Esophagus muscularis mucosa (tissue), 3 donors: ENCODE results near the gene AJAP1.

Experiments
- CTCF ChIP-seq, 3 experiments: fragments of 200-600 bp in 2 of 3; fragments of 450-650 bp in 1 of 3; sonication (generic) in 2 of 3; IDR thresholded peaks; one replicate each; pipeline ENCODE4 v1.5.1; 2017 to 2019; ENCODE audit warnings: antibody characterized with exemption in 3 of 3, mild to moderate bottlenecking in 2 of 3, moderate library complexity in 1 of 3
- POLR2A ChIP-seq: fragments of 450-650 bp; IDR thresholded peaks from one replicate; pipeline ENCODE4 v1.6.1; 2017; ENCODE audit warnings: antibody characterized with exemption, moderate library complexity, mild to moderate bottlenecking, low read depth
- POLR2AphosphoS5 ChIP-seq, 2 donors: sonication (generic); formaldehyde crosslinking; IDR thresholded peaks; one replicate each; pipeline ENCODE4 v1.6.1; 2017; ENCODE audit warnings: antibody characterized with exemption in 2 of 2

- TF ChIP-seq CTCF (IDR thresholded peaks at IDR 0.05), result no peak
- no peak for TF ChIP-seq POLR2A
- no peak for TF ChIP-seq POLR2AphosphoS5 (IDR thresholded peaks at IDR 0.05)
Observed at GRCh38 chr1:4621646-4622045, 32.8 kb upstream of the AJAP1 start.
